GM23338 (cell line): ENCODE measurements around the gene CCNG1. TPM values are rescaled to one million over a fixed set of nuclear protein-coding genes. Genes with fewer than 3 reads are reported as not detected.

Source experiments
- ATAC-seq: fragments of 200-7000 bp; cut with Tn5 transposase; 3 replicates; pipeline ENCODE4 v1.9.1; 2020
- DNase-seq: peaks from one replicate; pipeline ENCODE4 v3.0.0-alpha.2; 2015; ENCODE audit warnings: low spot score
- H2AFZ ChIP-seq: fragments of 200-600 bp; sonication (generic); 2 replicates; pipeline ENCODE4 v1.8.0; 2016; ENCODE audit warnings: antibody characterized with exemption, mild to moderate bottlenecking, moderate library complexity
- H3F3A ChIP-seq: fragments of 200-600 bp; sonication (generic); replicated peaks from 2 replicates; pipeline ENCODE4 v1.8.0; 2017; ENCODE audit warnings: antibody characterized with exemption, mixed run types, low read depth
- H3K27ac ChIP-seq: fragments of 200-600 bp; sonication (generic); 2 replicates; pipeline ENCODE4 v1.6.1; 2016; ENCODE audit warnings: low read depth
- H3K27me3 ChIP-seq: fragments of 200-600 bp; sonication (generic); 2 replicates; pipeline ENCODE4 v1.8.0; 2016; ENCODE audit warnings: mild to moderate bottlenecking, mixed run types, moderate library complexity; ENCODE audit not compliant: insufficient read depth
- H3K36me3 ChIP-seq: fragments of 200-600 bp; sonication (generic); 2 replicates; pipeline ENCODE4 v1.8.0; 2016; ENCODE audit warnings: mild to moderate bottlenecking; ENCODE audit not compliant: insufficient read depth
- H3K4me1 ChIP-seq: fragments of 200-600 bp; sonication (generic); 2 replicates; pipeline ENCODE4 v1.8.0; 2016; ENCODE audit warnings: mild to moderate bottlenecking, moderate library complexity; ENCODE audit not compliant: insufficient read depth
- H3K4me2 ChIP-seq: fragments of 200-600 bp; sonication (generic); 2 replicates; pipeline ENCODE4 v1.7.1; 2017; ENCODE audit warnings: mixed run types
- H3K4me3 ChIP-seq: fragments of 200-600 bp; sonication (generic); 2 replicates; pipeline ENCODE4 v1.6.1; 2016; ENCODE audit warnings: mixed run types
- H3K79me2 ChIP-seq: fragments of 200-600 bp; sonication (generic); replicated peaks from 2 replicates; pipeline ENCODE4 v1.8.0; 2017; ENCODE audit warnings: mild to moderate bottlenecking; ENCODE audit not compliant: insufficient read depth
- H3K9me2 ChIP-seq: fragments of 200-600 bp; sonication (generic); 2 replicates; pipeline ENCODE4 v1.8.0; 2017; ENCODE audit not compliant: insufficient read depth
- H4K20me1 ChIP-seq: fragments of 200-600 bp; sonication (generic); replicated peaks from 2 replicates; pipeline ENCODE4 v1.8.0; 2017; ENCODE audit warnings: mild to moderate bottlenecking; ENCODE audit not compliant: insufficient read depth
- H3K27ac Mint-ChIP-seq: 2 replicates; pipeline ENCODE4 v1.8.0; 2020; ENCODE audit warnings: inconsistent platforms, mild to moderate bottlenecking, moderate library complexity, mixed read lengths
- H3K27me3 Mint-ChIP-seq: 3 replicates; pipeline ENCODE4 v1.8.0; 2022; ENCODE audit warnings: low read depth, mild to moderate bottlenecking, moderate library complexity, mixed read lengths, inconsistent platforms; ENCODE audit not compliant: insufficient read depth, poor library complexity
- H3K36me3 Mint-ChIP-seq: 3 replicates; pipeline ENCODE4 v1.8.0; 2021; ENCODE audit warnings: low read depth, mild to moderate bottlenecking, inconsistent platforms, moderate library complexity, mixed read lengths
- H3K4me1 Mint-ChIP-seq: 3 replicates; pipeline ENCODE4 v1.8.0; 2020; ENCODE audit warnings: mild to moderate bottlenecking, inconsistent platforms, mixed read lengths
- H3K4me3 Mint-ChIP-seq: 3 replicates; pipeline ENCODE4 v1.8.0; 2021; ENCODE audit warnings: moderate library complexity, mild to moderate bottlenecking, inconsistent platforms, mixed read lengths
- H3K9me3 Mint-ChIP-seq: 3 replicates; pipeline ENCODE4 v1.8.0; 2020; ENCODE audit warnings: moderate library complexity, mild to moderate bottlenecking, inconsistent platforms, mixed read lengths
- CREB1 ChIP-seq: fragments of 250-450 bp; sonication (Bioruptor Pico); IDR thresholded peaks from 2 replicates; pipeline ENCODE4 v1.5.0; 2020; ENCODE audit warnings: low read depth, mild to moderate bottlenecking, moderate library complexity
- CTCF ChIP-seq, 2 experiments: fragments of 200-600 bp in 1 of 2; sonication (generic) in 1 of 2; conservative IDR thresholded peaks; 2 replicates each; pipeline versions ENCODE4 v1.5.1 to v1.6.1; 2016 to 2017; ENCODE audit warnings: antibody characterized with exemption in 2 of 2, low read depth in 2 of 2, mild to moderate bottlenecking in 2 of 2, moderate library complexity in 1 of 2
- EZH2 ChIP-seq: fragments of 200-600 bp; sonication (generic); IDR thresholded peaks from one replicate; pipeline ENCODE4 v1.8.0; 2017; ENCODE audit warnings: antibody characterized with exemption, mild to moderate bottlenecking, low read depth; ENCODE audit not compliant: unreplicated experiment
- EZH2phosphoT487 ChIP-seq: fragments of 200-600 bp; sonication (generic); IDR thresholded peaks from one replicate; pipeline ENCODE4 v1.8.1; 2018; ENCODE audit warnings: antibody characterized with exemption; ENCODE audit not compliant: unreplicated experiment
- JUNB ChIP-seq: IDR thresholded peaks from one replicate; pipeline ENCODE4 v1.6.1; 2016; ENCODE audit warnings: antibody characterized with exemption; ENCODE audit not compliant: unreplicated experiment
- NANOG ChIP-seq: IDR thresholded peaks from 2 replicates; pipeline ENCODE4 v1.6.1; 2016; ENCODE audit warnings: antibody characterized with exemption, borderline replicate concordance
- POLR2AphosphoS5 ChIP-seq: IDR thresholded peaks from 2 replicates; pipeline ENCODE4 v1.6.1; 2016; ENCODE audit warnings: antibody characterized with exemption, low read depth
- REST ChIP-seq: IDR thresholded peaks from one replicate; pipeline ENCODE4 v1.6.1; 2018; ENCODE audit warnings: antibody characterized with exemption; ENCODE audit not compliant: unreplicated experiment
- STAT1 ChIP-seq: IDR thresholded peaks from one replicate; pipeline ENCODE4 v1.6.1; 2016; ENCODE audit warnings: antibody characterized with exemption; ENCODE audit not compliant: unreplicated experiment
- ZNF331 ChIP-seq: fragments of 250-450 bp; sonication (Bioruptor Pico); IDR thresholded peaks from 2 replicates; pipeline ENCODE4 v1.5.0; 2020; ENCODE audit warnings: low read depth, mild to moderate bottlenecking, moderate library complexity
- ZNF462 ChIP-seq: fragments of 250-450 bp; sonication (Bioruptor Pico); IDR thresholded peaks from 2 replicates; pipeline ENCODE4 v1.5.0; 2020; ENCODE audit warnings: mild to moderate bottlenecking, moderate library complexity
- polyA plus RNA-seq: library from polyadenylated mRNA; unstranded; fragments of >200 nt; fragmentation: Nextera tagmentation; extraction: Ambion mirVana; gene quantifications from 2 replicates; pipeline ENCODE4 v1.2.1, GENCODE V29; 2016
- total RNA-seq: library from RNA; depleted of rRNA; stranded (reverse); fragments of >200 nt; shearing (Covaris generic); gene quantifications from 2 replicates; pipeline ENCODE4 v1.2.3, GENCODE V29; 2014

The CCNG1 gene
- total and polyA plus RNA-seq, 2 experiments from 2014 or later, result 431 to 496 TPM

- TF ChIP-seq POLR2AphosphoS5 (no peak), JUNB (no peak), NANOG (no peak), REST (no peak), CTCF (conservative IDR thresholded peaks at IDR 0.05; ENCODE audit: low read depth in 2 of 2) (no peak), STAT1 (no peak), ZNF331 (no peak), CREB1 (CRISPR knock-in tag) (no peak), ZNF462 (CRISPR knock-in tag) (no peak), EZH2 (no peak), EZH2phosphoT487 (no peak)
- no peaks in the 10 kb centered on the region for H3K9me2 ChIP-seq
- peaks cover 29% of the 10 kb centered on the region for H3K79me2 ChIP-seq
- ATAC-seq, result no peak
- no peak overlapping the region for H2AFZ ChIP-seq
- Mint-ChIP-seq H3K27ac (no peak overlapping the region), H3K27me3 (no peaks in the 10 kb centered on the region), H3K36me3 (peaks cover 89% of the 10 kb centered on the region), H3K4me1 (peaks cover 3% of the 10 kb centered on the region; the same call in 2 of the 3 replicates), H3K4me3 (no peak overlapping the region), H3K9me3 (no peaks in the 10 kb centered on the region)
- no peaks in the 10 kb centered on the region for H3K27me3 ChIP-seq
- peaks cover 12% of the 10 kb centered on the region for H4K20me1 ChIP-seq
- no peak overlapping the region for H3K4me3 ChIP-seq
- no peak for DNase-seq
- peaks cover 4% of the 10 kb centered on the region; the same call in 1 of the 2 replicates for H3F3A ChIP-seq
- H3K4me2 ChIP-seq, result no peak overlapping the region
- peaks cover 56% of the 10 kb centered on the region for H3K36me3 ChIP-seq
- H3K27ac ChIP-seq, result no peak overlapping the region
- H3K4me1 ChIP-seq, result no peaks in the 10 kb centered on the region
Measured at GRCh38 chr5:163445345-163445744, 8.0 kb downstream of the CCNG1 start.
